ENCODE measurements around the gene FLNC.

DNA sequence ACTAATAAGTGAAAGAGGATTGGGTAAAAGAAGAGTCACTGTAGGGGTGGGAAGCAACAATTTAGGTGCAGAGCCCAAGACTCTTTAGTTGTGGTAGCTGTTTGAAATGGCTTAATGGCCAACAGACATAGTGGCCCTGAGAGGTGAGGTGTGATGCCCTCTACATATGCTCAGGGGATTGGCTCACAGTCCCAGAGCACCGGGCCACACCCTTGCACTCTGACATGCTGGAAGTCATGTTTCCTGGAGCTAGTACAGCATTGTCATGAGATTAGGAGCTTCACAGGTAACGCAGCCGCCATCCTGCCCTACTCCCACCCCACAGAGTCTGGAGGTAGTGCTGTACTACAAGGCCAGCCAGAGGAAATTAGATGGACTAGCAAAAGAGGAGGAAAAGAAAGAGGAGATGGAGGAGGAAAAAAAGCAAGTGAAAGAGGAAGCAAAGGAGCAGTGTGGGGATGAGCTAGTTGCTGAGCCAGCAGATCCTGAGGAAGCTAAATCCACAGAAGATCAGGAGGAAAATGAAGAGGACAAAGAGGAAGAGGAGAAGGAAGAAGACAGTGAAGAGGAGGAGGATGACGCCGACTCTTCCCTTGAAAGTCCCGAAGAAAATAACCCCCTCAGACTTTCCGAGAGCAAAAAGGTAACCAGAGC, 14.8 kb upstream of the FLNC start:
- TF ChIP-seq POLR2A (IDR thresholded peaks at IDR 0.05; ENCODE audit: low read depth, low read length) (no peak), POLR2AphosphoS5 (IDR thresholded peaks at IDR 0.05; ENCODE audit: low read depth, low read length) (no peak)
